GM12874 (cell line): ENCODE results near the gene KDM1B.

ENCODE experiments used
- TF ChIP-seq, protein P1 (sequence below): IDR thresholded peaks from 2 replicates; pipeline ENCODE4 v1.5.1; 2011; ENCODE audit warnings: low read depth, mild to moderate bottlenecking, control low read depth, low read length, moderate library complexity; ENCODE audit not compliant: insufficient read depth

Gene KDM1B

DNA sequence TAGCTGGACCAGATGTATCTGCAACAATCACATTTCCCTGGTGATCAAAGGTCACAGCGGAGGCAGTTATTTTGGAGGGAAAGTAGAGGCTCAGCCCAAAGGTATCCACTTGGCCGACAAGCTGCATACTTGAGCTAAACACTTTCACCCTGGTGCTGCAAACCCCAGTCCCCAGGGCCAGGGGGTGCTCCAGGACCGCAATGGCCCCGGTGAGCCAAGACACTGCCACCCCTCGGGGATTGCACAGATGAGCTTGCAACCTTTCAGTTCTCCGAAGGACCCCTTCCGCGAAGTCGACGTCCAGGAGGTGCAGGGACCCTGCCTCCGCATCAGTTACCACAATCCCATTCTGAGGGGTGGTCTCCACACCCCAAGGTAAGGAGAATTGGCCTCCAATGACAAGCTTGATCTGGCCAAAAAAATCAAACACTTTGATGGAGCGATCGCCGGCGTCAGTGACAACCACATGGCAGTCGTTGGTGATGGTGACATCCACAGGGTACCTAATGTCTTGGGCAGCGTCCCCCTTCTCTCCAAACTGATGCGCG is 33.6 kb upstream of the KDM1B start:
- TF ChIP-seq, protein P1, sequence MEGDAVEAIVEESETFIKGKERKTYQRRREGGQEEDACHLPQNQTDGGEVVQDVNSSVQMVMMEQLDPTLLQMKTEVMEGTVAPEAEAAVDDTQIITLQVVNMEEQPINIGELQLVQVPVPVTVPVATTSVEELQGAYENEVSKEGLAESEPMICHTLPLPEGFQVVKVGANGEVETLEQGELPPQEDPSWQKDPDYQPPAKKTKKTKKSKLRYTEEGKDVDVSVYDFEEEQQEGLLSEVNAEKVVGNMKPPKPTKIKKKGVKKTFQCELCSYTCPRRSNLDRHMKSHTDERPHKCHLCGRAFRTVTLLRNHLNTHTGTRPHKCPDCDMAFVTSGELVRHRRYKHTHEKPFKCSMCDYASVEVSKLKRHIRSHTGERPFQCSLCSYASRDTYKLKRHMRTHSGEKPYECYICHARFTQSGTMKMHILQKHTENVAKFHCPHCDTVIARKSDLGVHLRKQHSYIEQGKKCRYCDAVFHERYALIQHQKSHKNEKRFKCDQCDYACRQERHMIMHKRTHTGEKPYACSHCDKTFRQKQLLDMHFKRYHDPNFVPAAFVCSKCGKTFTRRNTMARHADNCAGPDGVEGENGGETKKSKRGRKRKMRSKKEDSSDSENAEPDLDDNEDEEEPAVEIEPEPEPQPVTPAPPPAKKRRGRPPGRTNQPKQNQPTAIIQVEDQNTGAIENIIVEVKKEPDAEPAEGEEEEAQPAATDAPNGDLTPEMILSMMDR: no peak

DNA sequence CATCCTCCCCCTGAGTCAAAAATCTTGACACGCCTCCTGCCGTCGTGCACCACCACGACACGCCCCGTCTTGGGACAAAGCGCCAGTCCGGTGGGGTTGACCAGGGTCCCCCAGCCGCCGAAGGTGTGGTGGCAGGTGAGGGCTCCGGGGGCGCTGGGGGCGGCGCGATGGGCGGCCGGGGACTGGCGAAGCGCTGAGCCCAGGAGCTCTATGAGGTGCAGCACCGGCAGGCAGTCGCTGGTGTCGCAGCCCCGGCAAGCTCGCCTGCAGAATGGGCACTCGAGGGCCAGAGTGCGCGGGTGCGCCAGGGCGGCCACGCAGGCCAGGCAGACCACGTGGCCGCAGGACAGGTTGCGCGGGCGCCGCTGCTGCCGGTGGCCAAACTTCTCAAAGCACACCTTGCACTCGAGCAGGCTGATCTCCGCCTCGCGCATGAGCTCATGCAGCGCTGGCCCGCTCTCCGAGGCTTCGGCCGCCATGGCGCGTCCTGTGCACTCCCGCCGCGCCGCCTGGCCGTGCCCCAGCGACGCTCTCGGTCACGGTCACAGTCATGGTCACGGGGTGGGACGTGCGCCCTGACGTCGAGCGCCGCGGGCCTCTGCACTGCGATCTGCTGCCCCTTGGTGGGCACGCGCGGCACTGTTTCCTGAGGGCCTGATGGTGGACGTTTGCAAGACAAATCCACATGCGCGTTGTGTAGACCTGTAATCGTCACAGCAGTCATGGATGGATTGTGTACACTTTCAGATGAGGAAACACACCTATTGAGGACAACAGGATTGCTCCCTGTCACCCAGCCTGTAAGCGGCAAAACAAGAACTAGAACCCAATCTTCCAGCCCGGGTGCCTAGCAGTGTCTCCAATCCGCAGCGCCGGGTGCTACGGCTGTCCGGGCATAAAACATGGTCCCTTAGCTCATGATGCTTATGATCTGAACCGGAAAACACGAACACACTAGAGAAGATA is 32.8 kb upstream of the KDM1B start, which contains the start of gene NHLRC1:
Gene NHLRC1, minus strand, starts transcription at position 550 of the 966 bp plus-strand sequence. Its CDS starts 71 bp downstream, at position 479.
- TF ChIP-seq, protein P1: peak; percentile 88

DNA sequence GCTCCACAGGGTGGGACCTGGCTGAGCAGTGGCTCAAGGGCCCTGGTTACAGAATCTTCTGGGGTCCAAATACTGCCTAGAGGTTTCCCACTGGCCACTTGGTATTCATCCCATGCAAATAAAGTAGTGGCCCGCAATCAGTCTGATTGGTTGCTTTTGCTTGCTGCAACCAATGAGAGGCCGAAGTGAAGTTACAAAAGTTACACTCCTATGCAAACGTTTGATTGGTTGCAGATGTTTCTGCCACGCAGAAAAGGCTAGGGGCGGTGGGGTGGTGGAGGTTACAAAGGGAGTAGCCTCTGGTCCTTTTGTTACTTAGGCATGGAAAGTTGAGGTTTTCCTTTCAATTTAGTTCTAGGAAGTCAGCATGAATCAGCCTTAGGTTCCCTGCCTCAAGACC is 29.1 kb upstream of the KDM1B start:
- TF ChIP-seq, protein P1: no peak

DNA sequence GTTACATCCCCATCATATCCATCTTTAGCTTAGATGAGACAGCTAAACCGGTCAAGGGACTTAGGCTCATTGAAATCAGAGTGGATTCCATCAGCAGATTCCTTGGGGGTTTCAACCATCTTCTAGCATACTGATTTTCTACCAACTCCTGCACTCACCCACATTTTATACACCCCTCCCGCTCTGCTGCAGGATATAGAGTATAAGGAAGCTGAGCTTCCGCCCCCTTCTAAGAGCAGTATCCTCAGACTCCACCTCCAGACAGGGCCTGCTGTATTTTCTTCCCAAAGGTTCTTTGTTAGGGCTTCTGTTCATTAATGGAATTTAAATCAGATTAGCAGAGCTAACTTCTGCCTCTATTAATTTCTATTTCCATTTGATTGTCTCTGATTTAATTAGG is 22.9 kb upstream of the KDM1B start:
- TF ChIP-seq, protein P1: no peak

DNA sequence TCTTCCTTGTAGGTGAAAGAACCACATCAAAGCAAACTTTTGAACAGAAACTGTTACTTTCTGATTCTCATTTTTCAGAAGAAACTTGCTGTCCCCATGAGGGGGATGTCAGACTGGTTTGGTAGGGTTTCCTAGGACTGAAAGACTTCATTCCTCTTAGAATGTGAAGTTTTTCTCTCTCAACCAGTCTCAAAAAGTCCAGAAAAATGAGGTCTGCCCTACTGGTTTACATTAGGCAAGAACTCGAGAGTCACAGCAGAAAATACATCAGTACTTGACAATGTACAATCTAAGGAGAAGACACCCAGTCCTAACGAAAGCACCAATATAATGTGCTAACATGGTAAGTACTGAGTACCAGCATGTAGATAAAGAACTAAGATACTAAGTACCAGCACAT is 20.1 kb upstream of the KDM1B start:
- TF ChIP-seq, protein P1: no peak

DNA sequence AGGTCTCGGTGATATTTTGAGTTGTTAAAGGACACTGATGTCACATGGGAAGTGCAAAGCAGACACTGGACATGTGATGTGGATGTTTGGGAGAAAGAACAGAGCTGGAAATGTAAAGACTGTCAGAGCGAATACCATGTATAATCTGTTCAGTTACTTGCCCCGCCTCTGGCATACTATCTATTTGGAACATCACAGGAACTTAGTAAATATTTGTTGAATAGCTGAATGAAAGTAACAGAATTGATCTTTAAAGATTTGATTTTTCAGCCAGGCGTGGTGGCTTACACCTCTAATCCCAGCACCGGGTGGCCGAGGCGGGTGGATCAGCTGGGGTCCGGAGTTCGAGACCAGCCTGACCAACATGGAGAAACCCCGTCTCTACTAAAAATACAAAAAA is 19.0 kb upstream of the KDM1B start:
- TF ChIP-seq, protein P1: no peak

DNA sequence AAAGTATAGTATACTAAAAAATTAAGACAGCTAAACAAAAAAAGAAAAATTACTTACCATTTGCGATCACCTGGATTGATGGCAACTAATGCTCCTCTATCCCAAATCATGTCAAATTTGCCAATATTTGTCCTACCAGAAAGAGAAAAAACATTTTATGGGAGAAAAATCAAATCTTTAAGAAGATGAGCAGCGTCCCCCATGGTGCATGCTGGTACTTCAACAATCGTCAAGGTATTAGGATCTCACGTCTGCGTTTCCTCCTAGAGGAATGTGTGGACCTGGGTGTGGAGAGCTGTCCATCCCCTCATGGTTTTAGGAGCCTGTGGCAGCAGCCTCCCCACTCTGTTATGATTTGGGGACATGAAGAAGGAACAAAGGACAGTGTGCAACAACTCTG is 16.3 kb upstream of the KDM1B start:
- TF ChIP-seq, protein P1: no peak
